ENCODE results near the gene SMG6.

DNA sequence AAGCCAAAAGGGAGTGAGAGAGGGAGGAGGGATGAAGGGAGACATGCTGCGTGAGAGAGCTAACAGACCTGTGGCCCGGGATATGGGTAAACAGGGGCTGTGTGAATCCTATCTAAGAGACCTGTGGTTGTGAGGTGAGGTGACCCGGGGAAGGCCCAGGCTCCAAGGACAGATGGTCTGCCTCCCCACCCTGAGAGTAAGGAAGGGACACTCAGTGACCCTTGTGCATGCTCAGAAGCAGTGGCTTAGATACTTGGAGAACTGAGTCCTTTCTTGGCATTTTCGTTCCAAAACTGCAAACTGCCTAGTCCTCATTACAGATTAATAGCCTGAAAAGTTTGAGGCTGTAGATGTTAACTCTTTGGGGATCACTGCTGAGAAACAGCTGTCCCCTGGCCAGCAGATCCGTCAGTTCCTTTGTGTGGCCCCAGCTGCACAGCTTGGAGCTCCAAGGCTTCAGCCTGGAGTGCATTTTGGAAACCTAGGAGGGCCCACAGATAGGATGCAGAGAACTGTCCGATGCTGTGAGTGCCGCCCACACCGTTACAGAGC lies 121.6 kb downstream of the SMG6 start:
- TF ChIP-seq, protein P1, sequence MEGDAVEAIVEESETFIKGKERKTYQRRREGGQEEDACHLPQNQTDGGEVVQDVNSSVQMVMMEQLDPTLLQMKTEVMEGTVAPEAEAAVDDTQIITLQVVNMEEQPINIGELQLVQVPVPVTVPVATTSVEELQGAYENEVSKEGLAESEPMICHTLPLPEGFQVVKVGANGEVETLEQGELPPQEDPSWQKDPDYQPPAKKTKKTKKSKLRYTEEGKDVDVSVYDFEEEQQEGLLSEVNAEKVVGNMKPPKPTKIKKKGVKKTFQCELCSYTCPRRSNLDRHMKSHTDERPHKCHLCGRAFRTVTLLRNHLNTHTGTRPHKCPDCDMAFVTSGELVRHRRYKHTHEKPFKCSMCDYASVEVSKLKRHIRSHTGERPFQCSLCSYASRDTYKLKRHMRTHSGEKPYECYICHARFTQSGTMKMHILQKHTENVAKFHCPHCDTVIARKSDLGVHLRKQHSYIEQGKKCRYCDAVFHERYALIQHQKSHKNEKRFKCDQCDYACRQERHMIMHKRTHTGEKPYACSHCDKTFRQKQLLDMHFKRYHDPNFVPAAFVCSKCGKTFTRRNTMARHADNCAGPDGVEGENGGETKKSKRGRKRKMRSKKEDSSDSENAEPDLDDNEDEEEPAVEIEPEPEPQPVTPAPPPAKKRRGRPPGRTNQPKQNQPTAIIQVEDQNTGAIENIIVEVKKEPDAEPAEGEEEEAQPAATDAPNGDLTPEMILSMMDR (IDR thresholded peaks at IDR 0.05): no peak
- TF ChIP-seq POLR2A (IDR thresholded peaks at IDR 0.05): no peak

Data from esophagus squamous epithelium (tissue), 4 donors.